Breast epithelium (tissue), 4 donors: ENCODE results near the gene AFG3L2. TPM values are rescaled to one million over a fixed set of nuclear protein-coding genes. Genes with fewer than 3 reads are reported as not detected.

Source experiments
- DNase-seq, 2 donors: peaks; one replicate each; pipeline ENCODE4 v3.0.0-alpha.2; 2019; ENCODE audit warnings: low spot score in 2 of 2
- H3K27ac ChIP-seq, 2 donors: fragments of 200-600 bp; sonication (generic) in 1 of 2; one replicate each; pipeline ENCODE4 v1.5.1; 2016 to 2019; ENCODE audit warnings: mild to moderate bottlenecking in 1 of 2
- H3K27me3 ChIP-seq, 2 donors: fragments of 200-600 bp; sonication (generic) in 1 of 2; one replicate each; pipeline versions ENCODE4 v1.5.1 to v1.6.0; 2017 to 2019; ENCODE audit warnings: control low read depth in 1 of 2, mild to moderate bottlenecking in 1 of 2
- H3K36me3 ChIP-seq: fragments of 200-600 bp; one replicate; pipeline ENCODE4 v1.5.1; 2019
- H3K4me1 ChIP-seq, 2 donors: fragments of 200-600 bp; sonication (generic); one replicate each; pipeline ENCODE4 v1.5.1; 2016 to 2019; ENCODE audit warnings: control low read depth in 1 of 2
- H3K4me3 ChIP-seq, 3 donors: fragments of 200-600 bp; sonication (generic); 1 replicate in 2 of 3; 2 replicates in 1 of 3; pipeline ENCODE4 v1.5.1; 2016 to 2019; ENCODE audit warnings: mild to moderate bottlenecking in 3 of 3, moderate library complexity in 2 of 3
- H3K9me3 ChIP-seq, 2 donors: fragments of 200-600 bp; sonication (generic) in 1 of 2; one replicate each; pipeline ENCODE4 v1.5.1; 2016 to 2019; ENCODE audit warnings: control low read depth in 1 of 2
- POLR2A ChIP-seq: fragments of 450-650 bp; IDR thresholded peaks from one replicate; pipeline ENCODE4 v1.6.1; 2016; ENCODE audit warnings: antibody characterized with exemption, mild to moderate bottlenecking, moderate library complexity
- POLR2AphosphoS5 ChIP-seq, 3 donors: sonication (generic); formaldehyde crosslinking; IDR thresholded peaks; one replicate each; pipeline ENCODE4 v1.6.1; 2017; ENCODE audit warnings: antibody characterized with exemption in 3 of 3
- intact Hi-C: fragments of 100-400 bp; cut with DNase I; formaldehyde crosslinking; loops from one replicate; pipeline ENCODE4 v1.15.1; 2023; ENCODE audit warnings: low total_unique reads
- total RNA-seq, 3 donors: library from RNA; depleted of rRNA; stranded (reverse); fragments of >200 nt; gene quantifications; one replicate each; pipeline ENCODE4 v1.1.0, GENCODE V29; 2016
- TF ChIP-seq, protein P1 (sequence below), 3 donors: fragments of 450-650 bp; IDR thresholded peaks; one replicate each; pipeline ENCODE4 v1.5.1; 2016 to 2017; ENCODE audit warnings: antibody characterized with exemption in 3 of 3, mild to moderate bottlenecking in 3 of 3, moderate library complexity in 3 of 3

Gene AFG3L2
- total RNA-seq, 3 donors from 2014 or later = 37.0 to 43.5 (median 42.7) TPM

DNA sequence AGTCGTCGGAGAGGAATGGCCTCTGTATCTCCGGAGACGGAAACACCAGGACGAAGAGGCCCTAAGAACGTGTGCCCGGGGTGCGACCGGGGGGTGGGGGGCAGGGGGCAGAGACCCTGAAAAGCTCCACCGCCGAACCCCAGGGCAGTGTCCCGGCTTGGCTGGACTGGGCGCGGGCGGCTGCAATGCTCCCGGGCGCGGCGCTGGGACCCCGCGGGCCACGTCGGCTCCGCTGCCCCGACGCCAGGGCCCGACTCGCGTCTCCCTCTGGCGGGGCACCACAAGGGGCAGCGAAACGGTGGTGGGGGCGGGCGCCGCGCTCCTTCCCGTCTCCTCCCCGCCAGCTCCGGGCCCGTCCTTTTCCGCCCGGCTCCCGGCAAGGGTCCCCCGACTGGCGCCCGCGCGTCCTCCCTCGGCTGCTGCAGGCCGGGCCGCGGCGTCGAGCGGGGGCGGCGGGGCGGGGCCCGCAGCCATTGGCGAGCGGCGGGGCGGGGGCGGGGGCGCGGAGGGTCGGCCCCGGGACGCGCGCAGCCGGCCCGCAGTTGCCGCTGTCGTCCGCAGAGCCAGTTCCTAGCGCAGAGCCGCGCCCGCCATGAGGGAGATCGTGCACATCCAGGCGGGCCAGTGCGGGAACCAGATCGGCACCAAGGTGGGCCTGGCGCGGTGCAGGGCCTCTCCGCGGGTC is 69.2 kb downstream of the AFG3L2 start, which contains the start of gene TUBB6:
TUBB6 (plus strand) TSS at position 541 of the 685 bp plus-strand sequence; CDS start at position 593, 52 bp downstream.
- Histone ChIP-seq H3K4me1 (no peaks in the 10 kb centered on the region), H3K4me3 (peak within 1 kb of the TSS; percentile 69 to 96 (median 79)), H3K36me3 (no peaks in the 10 kb centered on the region), H3K27ac (peak within 1 kb of the TSS; percentile 87 to 99), H3K9me3 (peaks cover 0 to 8% of the 10 kb centered on the region in 2 donors), H3K27me3 (no peaks in the 10 kb centered on the region)
- intact Hi-C loops = no loop called here
- DNase-seq = peak in 1 of 2 donors; percentile 61
- peak in 1 of 3 donors; percentile 36 for TF ChIP-seq POLR2AphosphoS5 (IDR thresholded peaks at IDR 0.05)
- no peak for TF ChIP-seq POLR2A
- TF ChIP-seq, protein P1, sequence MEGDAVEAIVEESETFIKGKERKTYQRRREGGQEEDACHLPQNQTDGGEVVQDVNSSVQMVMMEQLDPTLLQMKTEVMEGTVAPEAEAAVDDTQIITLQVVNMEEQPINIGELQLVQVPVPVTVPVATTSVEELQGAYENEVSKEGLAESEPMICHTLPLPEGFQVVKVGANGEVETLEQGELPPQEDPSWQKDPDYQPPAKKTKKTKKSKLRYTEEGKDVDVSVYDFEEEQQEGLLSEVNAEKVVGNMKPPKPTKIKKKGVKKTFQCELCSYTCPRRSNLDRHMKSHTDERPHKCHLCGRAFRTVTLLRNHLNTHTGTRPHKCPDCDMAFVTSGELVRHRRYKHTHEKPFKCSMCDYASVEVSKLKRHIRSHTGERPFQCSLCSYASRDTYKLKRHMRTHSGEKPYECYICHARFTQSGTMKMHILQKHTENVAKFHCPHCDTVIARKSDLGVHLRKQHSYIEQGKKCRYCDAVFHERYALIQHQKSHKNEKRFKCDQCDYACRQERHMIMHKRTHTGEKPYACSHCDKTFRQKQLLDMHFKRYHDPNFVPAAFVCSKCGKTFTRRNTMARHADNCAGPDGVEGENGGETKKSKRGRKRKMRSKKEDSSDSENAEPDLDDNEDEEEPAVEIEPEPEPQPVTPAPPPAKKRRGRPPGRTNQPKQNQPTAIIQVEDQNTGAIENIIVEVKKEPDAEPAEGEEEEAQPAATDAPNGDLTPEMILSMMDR (IDR thresholded peaks at IDR 0.05) = no peak

DNA sequence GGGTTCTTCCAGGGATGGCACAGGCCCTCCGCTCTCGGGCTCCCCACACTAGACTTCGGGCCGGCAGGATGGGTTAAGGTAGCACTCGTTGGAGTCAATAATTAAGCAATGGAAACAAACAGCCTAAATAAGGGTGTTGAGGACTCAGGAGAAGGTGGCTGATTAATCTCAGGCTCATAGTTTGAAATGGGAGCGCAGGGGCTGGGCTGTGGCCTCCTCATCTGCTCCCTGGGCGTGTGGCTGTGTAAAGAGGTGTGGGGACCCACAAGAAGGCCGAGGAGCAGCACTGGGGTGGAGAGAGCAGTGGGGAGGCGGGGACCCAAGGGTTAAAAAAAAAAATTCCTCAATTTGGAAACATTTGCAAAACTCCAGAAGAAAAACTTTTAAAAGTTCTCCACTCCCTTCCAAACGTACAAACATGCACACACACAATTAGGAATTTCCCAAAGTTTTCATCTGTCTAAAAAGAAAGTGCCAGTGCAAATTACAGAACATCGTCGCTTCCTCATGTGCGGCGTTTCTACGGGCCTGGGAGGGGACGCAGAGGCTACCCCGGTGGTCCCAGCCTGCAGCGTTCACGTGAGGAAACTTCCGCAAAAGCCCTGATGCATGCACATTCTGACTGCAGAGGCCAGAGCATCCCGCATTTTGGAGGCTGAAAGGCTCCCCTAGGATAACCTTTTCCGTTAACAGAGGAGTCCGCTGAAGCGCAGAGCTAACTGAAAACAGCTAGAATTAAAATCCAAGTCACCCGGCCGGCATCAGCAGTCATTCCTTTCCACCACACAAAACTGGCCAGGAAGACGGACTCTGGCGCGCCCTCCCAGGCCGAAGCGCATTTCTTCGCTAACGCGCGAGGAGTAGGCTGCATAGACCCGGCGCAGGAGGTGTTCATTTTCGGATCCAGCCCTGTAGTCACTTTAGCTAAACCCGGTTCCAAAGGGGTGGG is 70.0 kb downstream of the AFG3L2 start:
- H3K9me3 ChIP-seq = peaks cover 0 to 3% of the 10 kb centered on the region in 2 donors
- TF ChIP-seq POLR2A (no peak), POLR2AphosphoS5 (IDR thresholded peaks at IDR 0.05) (peak in 1 of 3 donors; percentile 55)
- H3K4me3 ChIP-seq = peak overlapping the region; percentile 69 to 96 (median 79)
- peak overlapping the region; percentile 87 to 99 for H3K27ac ChIP-seq
- no peaks in the 10 kb centered on the region for H3K36me3 ChIP-seq
- intact Hi-C loops = no loop called here
- no peaks in the 10 kb centered on the region for H3K27me3 ChIP-seq
- DNase-seq = peak in 1 of 2 donors; percentile 57
- no peaks in the 10 kb centered on the region for H3K4me1 ChIP-seq

DNA sequence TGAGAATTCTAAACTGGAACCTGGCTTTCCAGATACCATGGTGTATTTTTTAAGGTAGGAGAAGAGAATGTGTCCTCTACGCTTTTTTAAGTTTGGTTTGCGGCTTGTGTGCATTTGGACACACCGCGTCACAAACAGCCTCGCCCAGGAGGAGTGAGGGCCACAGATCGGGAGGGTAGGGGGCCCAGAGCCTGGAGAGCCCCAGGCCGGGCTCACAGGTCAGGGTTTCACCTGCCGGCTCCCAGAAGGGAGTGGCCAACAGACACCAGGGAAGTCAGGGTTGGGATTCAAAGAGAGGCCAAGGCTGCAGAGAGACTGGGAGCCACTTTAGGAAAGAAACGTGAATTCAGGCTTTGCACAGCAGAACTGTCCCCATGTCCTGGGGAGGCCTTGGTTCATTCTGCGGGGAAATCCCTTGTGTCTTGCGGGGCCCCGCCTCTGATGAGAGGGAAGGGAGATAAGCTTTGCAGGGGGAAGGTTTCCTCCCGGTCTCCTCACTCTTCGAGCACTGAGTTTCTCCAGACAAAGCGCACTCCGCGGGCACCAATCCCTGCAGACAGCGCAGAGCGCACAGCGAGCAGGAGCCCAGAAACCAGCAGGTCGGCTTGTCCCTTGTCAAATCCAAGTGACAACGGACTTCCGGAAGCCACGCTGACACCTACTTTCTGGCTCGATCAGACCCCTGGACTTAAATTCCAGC is 70.9 kb downstream of the AFG3L2 start:
- Histone ChIP-seq H3K4me1 (no peaks in the 10 kb centered on the region), H3K9me3 (no peaks in the 10 kb centered on the region), H3K4me3 (no peak overlapping the region), H3K27me3 (no peaks in the 10 kb centered on the region), H3K36me3 (no peaks in the 10 kb centered on the region), H3K27ac (no peak overlapping the region)
- intact Hi-C loops = no loop called here
- DNase-seq = no peak
- TF ChIP-seq POLR2A = no peak
- no peak for TF ChIP-seq POLR2AphosphoS5 (IDR thresholded peaks at IDR 0.05)
- TF ChIP-seq, protein P1 (IDR thresholded peaks at IDR 0.05) = no peak

DNA sequence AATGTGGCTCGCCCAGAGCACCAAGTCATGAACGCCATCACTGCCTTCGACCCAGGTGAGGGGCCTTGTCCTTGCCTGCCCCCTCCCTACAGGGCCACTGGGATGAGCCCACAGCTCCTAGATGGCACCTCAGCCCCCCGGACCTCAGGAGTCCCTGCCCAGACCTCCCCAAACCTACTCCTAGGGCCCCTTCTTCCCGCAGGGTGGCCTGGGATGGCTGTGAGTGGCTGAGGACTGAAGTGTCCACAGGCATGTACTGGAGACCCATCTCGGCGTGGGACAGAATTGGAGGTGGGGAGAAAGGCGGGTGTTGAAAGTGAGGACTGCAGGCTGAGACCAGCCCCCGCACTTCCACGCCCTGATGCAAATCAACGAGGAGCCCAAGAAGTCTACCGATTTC is 71.8 kb downstream of the AFG3L2 start:
- no peaks in the 10 kb centered on the region for H3K36me3 ChIP-seq
- no peak overlapping the region for H3K27ac ChIP-seq
- intact Hi-C loops = no loop called here
- DNase-seq = no peak
- H3K27me3 ChIP-seq = no peaks in the 10 kb centered on the region
- TF ChIP-seq POLR2AphosphoS5 (IDR thresholded peaks at IDR 0.05) = no peak
- H3K4me3 ChIP-seq = no peak overlapping the region
- no peaks in the 10 kb centered on the region for H3K9me3 ChIP-seq
- H3K4me1 ChIP-seq = no peaks in the 10 kb centered on the region

DNA sequence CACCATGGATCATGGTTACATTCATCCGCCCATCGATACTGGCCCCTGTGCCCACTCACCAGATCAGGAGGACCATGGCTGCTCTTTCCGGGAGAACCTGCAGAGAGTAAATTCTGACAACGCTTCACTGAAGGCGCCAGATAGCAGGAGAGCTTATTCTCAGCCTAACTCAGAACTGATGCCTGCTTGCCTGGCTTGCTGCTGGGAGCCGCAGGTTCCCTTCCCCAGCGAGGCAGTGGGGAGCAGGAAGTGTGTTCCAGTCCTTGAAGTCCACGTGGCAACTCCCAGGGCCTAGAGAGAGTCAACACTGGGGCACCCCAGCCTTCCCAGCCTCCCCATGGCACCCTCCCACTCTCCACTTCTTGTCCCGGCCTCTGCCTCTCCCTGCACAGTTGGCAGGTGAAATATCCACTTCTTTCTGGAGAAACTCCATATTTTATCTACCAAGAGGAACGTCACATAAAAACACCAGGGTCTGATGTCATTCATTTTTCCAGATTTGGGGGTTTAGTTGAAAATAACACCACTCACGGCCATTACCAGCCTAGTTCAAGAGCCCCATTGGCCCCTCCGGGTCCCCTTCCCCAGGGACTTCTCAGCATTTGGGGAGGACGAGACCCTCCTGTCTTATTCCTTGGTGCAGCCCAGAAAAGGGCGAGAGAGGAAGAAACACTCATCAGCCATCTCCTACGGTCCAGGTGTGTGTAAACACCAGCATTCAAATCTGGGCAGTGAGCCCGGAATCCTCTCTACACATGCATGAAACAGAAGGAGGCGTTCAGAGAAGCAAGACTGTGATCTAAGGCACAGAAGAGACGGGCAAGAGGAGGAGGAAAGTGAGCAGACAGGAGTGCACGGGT is 72.4 kb downstream of the AFG3L2 start:
- no peak for TF ChIP-seq POLR2A
- TF ChIP-seq, protein P1 (IDR thresholded peaks at IDR 0.05) = no peak
- no peak for TF ChIP-seq POLR2AphosphoS5 (IDR thresholded peaks at IDR 0.05)
- DNase-seq = peak; percentile 46 to 76
- intact Hi-C loops = no loop called here
- H3K36me3 ChIP-seq = no peaks in the 10 kb centered on the region
- H3K4me1 ChIP-seq = no peaks in the 10 kb centered on the region
- no peaks in the 10 kb centered on the region for H3K9me3 ChIP-seq
- H3K27me3 ChIP-seq = no peaks in the 10 kb centered on the region
- no peak overlapping the region for H3K4me3 ChIP-seq
- no peak overlapping the region for H3K27ac ChIP-seq
